A549 (cell line): ENCODE measurements around the gene TCEANC2.

Experiments used
- CBX2 ChIP-seq: fragments of 200-600 bp; sonication (generic); IDR thresholded peaks from 2 replicates; pipeline ENCODE4 v1.6.1; 2016; ENCODE audit warnings: low read depth, mild to moderate bottlenecking, borderline replicate concordance
- CEBPB ChIP-seq, 2 experiments: fragments of >200 bp in 1 of 2; sonication (Bioruptor Twin) in 1 of 2; formaldehyde crosslinking in 1 of 2; IDR thresholded peaks; 2 replicates each; pipeline ENCODE4 v1.6.1; 2012 to 2016
- FOSL2 ChIP-seq, 2 experiments: fragments of 450-650 bp in 1 of 2; fragments of >200 bp in 1 of 2; sonication (Bioruptor Twin) in 1 of 2; formaldehyde crosslinking; IDR thresholded peaks; 2 replicates each; pipeline versions ENCODE4 v1.5.0 to v1.6.1; 2016 to 2020; ENCODE audit warnings: mild to moderate bottlenecking in 1 of 2, moderate library complexity in 1 of 2
- HOXB5 ChIP-seq: fragments of 250-450 bp; sonication (Bioruptor Pico); IDR thresholded peaks from 2 replicates; pipeline ENCODE4 v1.5.0; 2020; ENCODE audit warnings: mild to moderate bottlenecking, moderate library complexity
- JUNB ChIP-seq: fragments of >200 bp; sonication (Bioruptor Twin); formaldehyde crosslinking; IDR thresholded peaks from 2 replicates; pipeline ENCODE4 v1.6.1; 2016
- KDM5A ChIP-seq: fragments of 200-600 bp; sonication (generic); IDR thresholded peaks from 2 replicates; pipeline ENCODE4 v1.6.1; 2016; ENCODE audit warnings: antibody characterized with exemption, mild to moderate bottlenecking
- MAFK ChIP-seq: fragments of 450-650 bp; IDR thresholded peaks from 2 replicates; pipeline ENCODE4 v1.6.1; 2014; ENCODE audit not compliant: partially characterized antibody
- POLR2A ChIP-seq: IDR thresholded peaks from 2 replicates; pipeline ENCODE4 v1.6.1; 2012; ENCODE audit warnings: mild to moderate bottlenecking, low read length
- TF ChIP-seq, protein P1 (sequence below): fragments of >200 bp; sonication (Bioruptor Twin); formaldehyde crosslinking; IDR thresholded peaks from 3 replicates; pipeline ENCODE4 v1.5.1; 2016
- TF ChIP-seq, protein P2 (sequence below): fragments of 450-650 bp; IDR thresholded peaks from 2 replicates; pipeline ENCODE4 v1.6.1; 2014; ENCODE audit warnings: antibody characterized with exemption
- TF ChIP-seq, protein P3 (sequence below): IDR thresholded peaks from 2 replicates; pipeline ENCODE4 v1.6.1; 2012
- TF ChIP-seq, protein P4 (sequence below): IDR thresholded peaks from 2 replicates; pipeline ENCODE4 v1.6.1; 2012

DNA sequence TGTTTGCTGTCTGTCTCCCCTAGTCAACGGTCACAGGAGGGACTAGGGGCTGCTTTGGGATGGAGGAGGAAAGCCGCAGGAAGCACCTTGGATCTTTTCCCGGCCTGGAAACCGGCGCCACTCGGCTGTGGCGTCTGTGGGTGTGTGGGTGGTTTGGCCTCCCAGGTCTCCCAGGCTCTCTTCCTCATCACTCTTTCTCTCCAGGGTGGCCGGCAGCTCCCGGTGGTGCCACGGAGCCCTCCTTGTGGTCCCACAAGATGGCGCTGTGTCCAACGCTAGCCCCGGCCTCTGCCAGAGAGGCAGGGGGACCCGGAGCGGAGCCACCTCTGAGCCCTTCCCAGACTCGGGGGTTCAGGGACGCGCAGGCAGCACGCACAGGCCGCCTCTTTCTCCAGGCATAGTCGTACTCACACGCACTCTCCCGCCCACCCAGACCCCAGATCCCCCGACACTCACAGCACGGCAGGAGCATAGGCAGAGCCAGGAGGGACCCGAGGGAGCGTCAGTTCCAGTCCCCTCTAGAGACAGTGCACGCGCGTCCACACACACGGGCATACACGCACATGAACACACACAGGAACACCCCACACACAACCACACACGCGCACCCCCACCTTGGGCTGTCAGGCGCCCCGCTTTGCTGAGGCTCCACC, 68.2 kb downstream of the TCEANC2 start:
- TF ChIP-seq, protein P1, sequence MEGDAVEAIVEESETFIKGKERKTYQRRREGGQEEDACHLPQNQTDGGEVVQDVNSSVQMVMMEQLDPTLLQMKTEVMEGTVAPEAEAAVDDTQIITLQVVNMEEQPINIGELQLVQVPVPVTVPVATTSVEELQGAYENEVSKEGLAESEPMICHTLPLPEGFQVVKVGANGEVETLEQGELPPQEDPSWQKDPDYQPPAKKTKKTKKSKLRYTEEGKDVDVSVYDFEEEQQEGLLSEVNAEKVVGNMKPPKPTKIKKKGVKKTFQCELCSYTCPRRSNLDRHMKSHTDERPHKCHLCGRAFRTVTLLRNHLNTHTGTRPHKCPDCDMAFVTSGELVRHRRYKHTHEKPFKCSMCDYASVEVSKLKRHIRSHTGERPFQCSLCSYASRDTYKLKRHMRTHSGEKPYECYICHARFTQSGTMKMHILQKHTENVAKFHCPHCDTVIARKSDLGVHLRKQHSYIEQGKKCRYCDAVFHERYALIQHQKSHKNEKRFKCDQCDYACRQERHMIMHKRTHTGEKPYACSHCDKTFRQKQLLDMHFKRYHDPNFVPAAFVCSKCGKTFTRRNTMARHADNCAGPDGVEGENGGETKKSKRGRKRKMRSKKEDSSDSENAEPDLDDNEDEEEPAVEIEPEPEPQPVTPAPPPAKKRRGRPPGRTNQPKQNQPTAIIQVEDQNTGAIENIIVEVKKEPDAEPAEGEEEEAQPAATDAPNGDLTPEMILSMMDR: peak; percentile 62
- no peak for TF ChIP-seq CBX2
- no peak for TF ChIP-seq JUNB
- no peak for TF ChIP-seq HOXB5 (CRISPR knock-in tag)
- TF ChIP-seq, protein P2, sequence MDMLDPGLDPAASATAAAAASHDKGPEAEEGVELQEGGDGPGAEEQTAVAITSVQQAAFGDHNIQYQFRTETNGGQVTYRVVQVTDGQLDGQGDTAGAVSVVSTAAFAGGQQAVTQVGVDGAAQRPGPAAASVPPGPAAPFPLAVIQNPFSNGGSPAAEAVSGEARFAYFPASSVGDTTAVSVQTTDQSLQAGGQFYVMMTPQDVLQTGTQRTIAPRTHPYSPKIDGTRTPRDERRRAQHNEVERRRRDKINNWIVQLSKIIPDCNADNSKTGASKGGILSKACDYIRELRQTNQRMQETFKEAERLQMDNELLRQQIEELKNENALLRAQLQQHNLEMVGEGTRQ: no peak
- no peak for TF ChIP-seq KDM5A
- no peak for TF ChIP-seq MAFK
- no peak for TF ChIP-seq CEBPB (IDR thresholded peaks at IDR 0.05)
- TF ChIP-seq, protein P3, sequence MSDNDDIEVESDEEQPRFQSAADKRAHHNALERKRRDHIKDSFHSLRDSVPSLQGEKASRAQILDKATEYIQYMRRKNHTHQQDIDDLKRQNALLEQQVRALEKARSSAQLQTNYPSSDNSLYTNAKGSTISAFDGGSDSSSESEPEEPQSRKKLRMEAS: no peak
- TF ChIP-seq FOSL2 (IDR thresholded peaks at IDR 0.05): no peak
- TF ChIP-seq FOSL2 (CRISPR knock-in tag; IDR thresholded peaks at IDR 0.05): no peak
- no peak for TF ChIP-seq POLR2A
- TF ChIP-seq, protein P4, sequence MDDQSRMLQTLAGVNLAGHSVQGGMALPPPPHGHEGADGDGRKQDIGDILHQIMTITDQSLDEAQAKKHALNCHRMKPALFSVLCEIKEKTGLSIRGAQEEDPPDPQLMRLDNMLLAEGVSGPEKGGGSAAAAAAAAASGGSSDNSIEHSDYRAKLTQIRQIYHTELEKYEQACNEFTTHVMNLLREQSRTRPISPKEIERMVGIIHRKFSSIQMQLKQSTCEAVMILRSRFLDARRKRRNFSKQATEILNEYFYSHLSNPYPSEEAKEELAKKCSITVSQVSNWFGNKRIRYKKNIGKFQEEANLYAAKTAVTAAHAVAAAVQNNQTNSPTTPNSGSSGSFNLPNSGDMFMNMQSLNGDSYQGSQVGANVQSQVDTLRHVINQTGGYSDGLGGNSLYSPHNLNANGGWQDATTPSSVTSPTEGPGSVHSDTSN: no peak
